ENCODE results near the gene CNTNAP1. TPM values are rescaled to one million over a fixed set of nuclear protein-coding genes. Genes with fewer than 3 reads are reported as not detected.
A peak's percentile ranks its signal among the peaks of the same experiment; 100 is the strongest.

CNTNAP1 gene
- total and polyA plus RNA-seq, 8 donors = 0.76 to 13.3 (median 7.6) TPM

DNA sequence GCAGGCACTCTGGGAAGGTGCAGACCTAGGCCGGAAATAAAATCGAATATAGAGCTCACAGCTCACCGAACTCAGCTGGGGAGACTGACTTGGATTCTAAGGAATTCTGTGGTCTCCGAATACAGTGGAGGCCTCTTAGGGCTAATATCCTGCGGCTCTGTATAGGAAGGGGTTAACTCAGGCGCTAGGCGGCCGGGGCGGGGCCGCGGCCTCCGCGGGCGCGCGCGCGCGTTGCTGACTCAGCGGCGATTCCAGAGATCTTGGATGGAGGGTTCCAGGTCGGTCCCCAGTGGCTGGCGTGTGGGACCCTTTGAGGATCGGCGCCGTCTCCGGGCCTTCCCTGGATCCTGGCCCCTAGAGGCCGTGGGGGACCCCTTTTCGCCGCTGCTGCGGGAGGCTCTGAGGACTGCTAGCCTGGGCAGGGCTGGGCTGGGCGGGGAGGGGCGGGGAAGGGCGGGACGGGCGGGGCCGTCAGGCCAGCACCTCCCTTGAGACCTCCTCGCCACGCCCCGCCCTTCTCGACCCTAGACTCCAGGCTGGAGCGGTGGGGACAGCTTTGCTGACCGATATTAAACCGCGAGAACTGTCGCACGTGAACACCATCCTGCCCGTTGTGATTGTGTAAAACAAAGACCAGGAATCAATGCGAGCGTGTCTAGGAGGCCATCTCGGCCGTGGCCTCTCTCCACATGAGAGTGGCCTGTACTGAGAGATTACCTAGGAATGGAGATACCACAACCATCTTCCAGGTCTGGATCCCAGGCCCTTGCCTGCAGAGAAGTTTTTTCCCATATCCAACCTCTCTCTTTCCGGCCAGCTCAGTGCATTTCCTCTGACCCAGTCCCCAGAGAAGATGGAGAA lies 4.2 kb upstream of the CNTNAP1 start:
- DNase-seq = peak; percentile 85 to 95
- H3K36me3 ChIP-seq = peaks cover 4 to 6% (median 6%) of the 10 kb centered on the region in 4 donors
- peaks cover 69 to 89% (median 86%) of the 10 kb centered on the region in 4 donors for H3K4me1 ChIP-seq
- TF ChIP-seq CTCF (IDR thresholded peaks at IDR 0.05) = no peak
- TF ChIP-seq POLR2AphosphoS5 (IDR thresholded peaks at IDR 0.05) = peak in 2 of 3 donors; percentile 40 to 43
- TF ChIP-seq EP300 (IDR thresholded peaks at IDR 0.05) = no peak
- TF ChIP-seq POLR2A (IDR thresholded peaks at IDR 0.05) = peak in 1 of 4 donors; percentile 14
- H3K9me3 ChIP-seq = no peaks in the 10 kb centered on the region
- peaks cover 0 to 52% (median 7%) of the 10 kb centered on the region in 3 donors for H3K27me3 ChIP-seq
- peak overlapping the region; percentile 58 to 96 (median 90) for H3K4me3 ChIP-seq
- WGBS, 5 donors = 1% methylated on average over 29 to 53 of the region's 53 CpGs
- intact Hi-C loops (cut with DNase I; ENCODE audit: low total_unique reads) = no loop called here
- H3K27ac ChIP-seq = peak overlapping the region; percentile 91 to 99 (median 97)

DNA sequence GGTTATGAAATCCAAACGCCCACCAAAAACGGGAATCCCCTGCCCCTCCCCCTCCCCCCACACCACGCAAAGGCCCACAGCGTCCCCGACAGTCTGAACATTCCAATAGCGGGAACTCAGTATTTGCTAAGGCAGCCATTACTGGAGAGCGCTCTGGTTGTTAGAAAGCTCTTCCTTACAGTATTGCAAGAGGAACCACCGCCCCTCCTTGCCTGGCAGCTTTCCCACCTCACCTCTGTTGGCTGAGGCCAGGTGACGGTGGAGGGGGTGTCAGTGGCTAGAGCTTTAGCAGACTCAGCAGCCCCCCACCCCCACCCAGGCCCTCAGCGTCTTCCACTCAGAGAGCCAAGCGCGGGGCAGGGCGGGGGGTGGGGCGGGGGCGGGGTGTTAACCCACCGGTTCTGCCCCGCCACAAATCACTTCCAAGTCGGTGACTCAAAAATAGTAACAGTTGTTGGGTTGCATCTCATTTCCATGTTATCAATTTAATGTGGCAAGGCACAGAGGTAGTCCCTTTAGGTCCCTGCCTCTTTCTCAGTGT lies 3.3 kb upstream of the CNTNAP1 start:
- peaks cover 0 to 50% (median 7%) of the 10 kb centered on the region in 3 donors for H3K27me3 ChIP-seq
- H3K4me1 ChIP-seq = peaks cover 67 to 89% (median 86%) of the 10 kb centered on the region in 4 donors
- intact Hi-C loops (cut with DNase I; ENCODE audit: low total_unique reads) = no loop called here

DNA sequence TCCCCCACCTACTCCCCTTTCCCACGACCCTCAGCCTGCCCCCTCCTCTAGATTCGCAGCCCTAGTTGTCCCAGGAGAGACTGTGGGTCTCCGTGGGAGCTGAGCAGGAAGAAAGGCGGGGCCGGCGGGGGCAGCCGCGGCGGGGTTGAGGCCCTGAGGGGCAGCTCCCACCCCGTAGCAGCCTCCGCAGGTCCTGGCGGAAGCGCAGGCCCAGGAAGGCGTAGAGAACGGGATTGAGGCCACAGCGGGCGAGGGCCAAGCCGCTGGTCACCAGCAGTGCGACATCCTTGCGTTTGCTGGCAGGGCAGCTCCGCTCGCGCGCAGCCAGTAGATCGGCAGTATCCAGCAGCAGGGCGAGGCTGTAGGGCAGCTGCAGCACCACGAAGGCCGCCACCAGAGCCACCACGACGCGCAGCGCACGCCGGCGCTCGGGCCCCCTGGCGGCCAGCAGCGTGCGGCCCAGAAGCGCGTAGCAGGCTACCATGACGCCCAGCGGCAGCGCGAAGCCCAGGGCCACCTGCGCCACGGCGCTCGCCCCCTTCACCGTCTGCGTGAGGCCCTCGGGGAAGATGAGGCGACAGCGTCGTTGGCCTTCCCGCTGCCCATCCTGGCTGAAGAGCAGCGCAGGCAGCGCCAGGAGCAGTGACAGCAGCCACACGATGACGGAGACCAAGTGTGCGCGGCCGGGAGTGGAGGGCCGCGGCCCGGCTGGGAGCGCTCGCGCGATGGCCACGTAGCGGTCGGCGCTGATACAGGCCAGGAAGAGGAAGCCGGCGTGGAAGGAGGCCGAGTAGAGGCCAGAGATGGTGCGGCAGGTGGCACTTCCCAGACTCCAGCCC lies 2.6 kb upstream of the CNTNAP1 start:
- peaks cover 60 to 89% (median 86%) of the 10 kb centered on the region in 4 donors for H3K4me1 ChIP-seq

More for the DNA sequence above, 3.3 kb upstream of the CNTNAP1 start:
- peak; percentile 63 to 89 for DNase-seq
- TF ChIP-seq EP300 (IDR thresholded peaks at IDR 0.05) = no peak
- TF ChIP-seq CTCF (IDR thresholded peaks at IDR 0.05) = no peak
- TF ChIP-seq POLR2AphosphoS5 (IDR thresholded peaks at IDR 0.05) = no peak
- no peak for TF ChIP-seq POLR2A (IDR thresholded peaks at IDR 0.05)
- peak overlapping the region; percentile 58 to 96 (median 90) for H3K4me3 ChIP-seq
- no peaks in the 10 kb centered on the region for H3K36me3 ChIP-seq
- peak overlapping the region; percentile 90 to 99 (median 96) for H3K27ac ChIP-seq
- no peaks in the 10 kb centered on the region for H3K9me3 ChIP-seq
- WGBS, 5 donors = 4 to 10% (median 4%) methylated on average over 8 to 18 of the region's 18 CpGs

More for the DNA sequence above, 2.6 kb upstream of the CNTNAP1 start:
- TF ChIP-seq CTCF (IDR thresholded peaks at IDR 0.05) (peak in 6 of 7 experiments; percentile 3 to 95 (median 90)), POLR2A (IDR thresholded peaks at IDR 0.05) (no peak), EP300 (IDR thresholded peaks at IDR 0.05) (no peak), POLR2AphosphoS5 (IDR thresholded peaks at IDR 0.05) (peak in 2 of 3 donors; percentile 44 to 80)
- peak overlapping the region; percentile 90 to 99 (median 96) for H3K27ac ChIP-seq
- H3K36me3 ChIP-seq = no peaks in the 10 kb centered on the region
- intact Hi-C loops (cut with DNase I; ENCODE audit: low total_unique reads) = loop anchor here (10.0 kb wide), 1 partner anchor 95 kb away; no protein-coding TSS in a partner anchor
- WGBS, 5 donors = 3 to 7% (median 4%) methylated on average over 37 to 78 of the region's 78 CpGs
- DNase-seq = peak; percentile 86 to 95
- H3K27me3 ChIP-seq = peaks cover 0 to 45% (median 7%) of the 10 kb centered on the region in 3 donors
- no peaks in the 10 kb centered on the region for H3K9me3 ChIP-seq
- peak overlapping the region; percentile 58 to 96 (median 90) for H3K4me3 ChIP-seq

All from stomach (tissue), 9 donors.